HepG2 (cell line): Measurements from ENCODE around the gene EEFSEC. TPM values are rescaled to one million over a fixed set of nuclear protein-coding genes. Genes with fewer than 3 reads are reported as not detected.

Experiments used
- ATAC-seq: fragments of 200-7000 bp; cut with Tn5 transposase; 3 replicates; pipeline ENCODE4 v1.9.1; 2020; ENCODE audit warnings: mild to moderate bottlenecking, moderate library complexity
- BruUV-seq: library from RNA; stranded (reverse); fragments of 400-500 nt; replicated peaks from 2 replicates; lab custom pipeline; 2021; lab: Mats Ljungman, UMichigan
- CTCF ChIA-PET: fragments of 300-600 bp; formaldehyde crosslinking; extraction: SDS; loops from one replicate; lab custom pipeline; 2021; ENCODE audit warnings: low total read pairs, inconsistent platforms, low intra/inter-chr PET ratio; lab: Yijun Ruan, JAX
- POLR2A ChIA-PET: fragments of 350-600 bp; sonication (Branson Sonifier 250); formaldehyde crosslinking; loops from one replicate; lab custom pipeline; 2020; ENCODE audit warnings: antibody characterized with exemption, inconsistent platforms; lab: Yijun Ruan, JAX
- DNase-seq: peaks from one replicate; pipeline ENCODE4 v3.0.0-alpha.2; 2015; ENCODE audit warnings: low spot score
- FAIRE-seq: peaks from 3 replicates; lab custom pipeline; 2011; peaks lifted over from hg19 to GRCh38; lab: Jason Lieb, UNC
- H2AFZ ChIP-seq: one replicate; pipeline ENCODE4 v1.6.1; 2011; ENCODE audit warnings: low read length, inconsistent platforms
- H3K27ac ChIP-seq: fragments of 300-600 bp; 3 replicates; pipeline ENCODE4 v1.8.0; 2011; ENCODE audit warnings: mixed run types, mild to moderate bottlenecking, mixed read lengths, low read length, inconsistent platforms; ENCODE audit not compliant: insufficient read depth; ENCODE audit errors: extremely low read length
- H3K27me3 ChIP-seq, 2 experiments: fragments of 200-600 bp in 1 of 2; 2 replicates in 1 of 2; 3 replicates in 1 of 2; pipeline versions ENCODE4 v1.6.0 to v1.8.0; 2011; ENCODE audit warnings: low read length in 2 of 2, mild to moderate bottlenecking in 2 of 2, moderate library complexity in 2 of 2, inconsistent platforms in 1 of 2; ENCODE audit not compliant: insufficient read depth in 2 of 2, control insufficient read depth in 1 of 2
- H3K36me3 ChIP-seq, 2 experiments: fragments of 200-600 bp in 1 of 2; replicated peaks in 1 of 2; 2 replicates in 1 of 2; 3 replicates in 1 of 2; pipeline versions ENCODE4 v1.5.1 to v1.8.0; 2011; ENCODE audit warnings: low read length in 2 of 2, inconsistent platforms in 1 of 2; ENCODE audit not compliant: insufficient read depth in 2 of 2, control insufficient read depth in 1 of 2
- H3K4me1 ChIP-seq: 2 replicates; pipeline ENCODE4 v1.5.1; 2012; ENCODE audit warnings: low read length, inconsistent platforms; ENCODE audit not compliant: insufficient read depth
- H3K4me2 ChIP-seq: 2 replicates; pipeline ENCODE4 v1.6.0; 2011; ENCODE audit warnings: low read depth, low read length, inconsistent platforms
- H3K4me3 ChIP-seq, 3 experiments: fragments of 200-600 bp in 1 of 3; sonication (generic), shearing (Covaris generic) in 1 of 3; replicated peaks in 1 of 3; 2 replicates each; pipeline ENCODE4 v1.5.1; 2011 to 2016; ENCODE audit warnings: low read length in 3 of 3, inconsistent platforms in 2 of 3, low read depth in 2 of 3, mild to moderate bottlenecking in 2 of 3, control low read depth in 1 of 3, mixed read lengths in 1 of 3; ENCODE audit not compliant: insufficient read depth in 1 of 3
- H3K79me2 ChIP-seq: one replicate; pipeline ENCODE4 v1.6.1; 2011; ENCODE audit warnings: low read length, inconsistent platforms; ENCODE audit not compliant: insufficient read depth
- H3K9ac ChIP-seq: 2 replicates; pipeline ENCODE4 v1.6.0; 2011; ENCODE audit warnings: mild to moderate bottlenecking, low read depth, low read length, inconsistent platforms; ENCODE audit not compliant: insufficient read depth
- H3K9me3 ChIP-seq: 2 replicates; pipeline ENCODE4 v1.5.1; 2012; ENCODE audit warnings: mild to moderate bottlenecking, low read length
- H4K20me1 ChIP-seq: 2 replicates; pipeline ENCODE4 v1.6.0; 2011; ENCODE audit warnings: inconsistent platforms, mild to moderate bottlenecking, low read length, moderate library complexity; ENCODE audit not compliant: insufficient read depth
- ADNP ChIP-seq: sonication (generic); formaldehyde crosslinking; IDR thresholded peaks from 2 replicates; pipeline ENCODE4 v1.4.0; 2020; ENCODE audit warnings: missing genetic modification reagents
- ATF4 ChIP-seq, 2 experiments: fragments of 450-650 bp in 1 of 2; sonication (generic) in 1 of 2; formaldehyde crosslinking; IDR thresholded peaks; 2 replicates each; pipeline versions ENCODE4 v1.5.0 to v1.8.0; 2020 to 2022; ENCODE audit warnings: mild to moderate bottlenecking in 1 of 2, missing genetic modification reagents in 1 of 2
- CAMTA2 ChIP-seq: sonication (generic); formaldehyde crosslinking; IDR thresholded peaks from 2 replicates; pipeline ENCODE4 v1.4.0; 2020; ENCODE audit warnings: mild to moderate bottlenecking, missing genetic modification reagents, borderline replicate concordance
- DDIT3 ChIP-seq: sonication (generic); formaldehyde crosslinking; IDR thresholded peaks from 2 replicates; pipeline ENCODE4 v1.4.0; 2020; ENCODE audit warnings: mild to moderate bottlenecking, missing genetic modification reagents
- GTF3A ChIP-seq: sonication (generic); formaldehyde crosslinking; conservative IDR thresholded peaks from 2 replicates; pipeline ENCODE4 v1.4.0; 2020; ENCODE audit warnings: mild to moderate bottlenecking, missing genetic modification reagents
- HOXA5 ChIP-seq: sonication (generic); formaldehyde crosslinking; IDR thresholded peaks from 2 replicates; pipeline ENCODE4 v1.4.0; 2020; ENCODE audit warnings: missing genetic modification reagents
- TCF7L2 ChIP-seq: IDR thresholded peaks from 2 replicates; pipeline ENCODE4 v1.6.1; 2011; ENCODE audit warnings: mild to moderate bottlenecking, low read depth, low read length, moderate library complexity
- ZNF101 ChIP-seq: sonication (generic); formaldehyde crosslinking; IDR thresholded peaks from 2 replicates; pipeline ENCODE4 v1.4.0; 2020; ENCODE audit warnings: mild to moderate bottlenecking, low read depth, missing genetic modification reagents, borderline replicate concordance
- ZNF766 ChIP-seq: sonication (generic); formaldehyde crosslinking; IDR thresholded peaks from 2 replicates; pipeline ENCODE4 v1.5.0; 2020; ENCODE audit warnings: missing genetic modification reagents, borderline replicate concordance
- ZNF768 ChIP-seq: sonication (generic); formaldehyde crosslinking; IDR thresholded peaks from 2 replicates; pipeline ENCODE4 v1.4.0; 2020; ENCODE audit warnings: missing genetic modification reagents
- WGBS: methylation state at CpG from one replicate; pipeline ENCODE4 v1.1.6; 2017; ENCODE audit warnings: low lambda C conversion rate; 5-methylcytosine and 5-hydroxymethylcytosine counted together
- in situ Hi-C: cut with HindIII; loops from 2 replicates; pipeline ENCODE4 v1.10.0; 2017; ENCODE audit warnings: low pct_unique_long_range_greater_than_20kb; ENCODE audit not compliant: extremely low pct_ligation_motif_present
- intact Hi-C: fragments of 100-400 bp; cut with micrococcal nuclease; formaldehyde crosslinking; loops from one replicate; pipeline ENCODE4 v1.10.0; 2022; ENCODE audit not compliant: unreplicated experiment
- polyA plus RNA-seq, 8 experiments: library from polyadenylated mRNA; depleted of rRNA in 3 of 8; stranded (reverse) in 7 of 8; unstranded in 1 of 8; fragments of >200 nt; fragmentation: Illumina TruSeq in 4 of 8; extraction: Trizol in 4 of 8; gene quantifications; 2 replicates each; pipeline versions ENCODE4 v1.2.1 to v1.2.3, GENCODE V29; 2011 to 2016; ENCODE audit warnings: low read depth in 4 of 8, missing spikeins in 1 of 8, mixed read lengths in 1 of 8; ENCODE audit not compliant: insufficient read depth in 1 of 8
- total RNA-seq, 5 experiments: library from RNA; depleted of rRNA; stranded (reverse); fragments of >200 nt; fragmentation: Illumina TruSeq; extraction: Trizol; gene quantifications; 2 replicates each; pipeline ENCODE4 v1.2.3, GENCODE V29; 2016; ENCODE audit warnings: low read depth in 1 of 5

Gene EEFSEC
- total and polyA plus RNA-seq, 2 of the 13 experiments (the other 11 are each of a cell fraction or from before 2014, with no cell fraction given): 6.4 to 24.2 TPM

GRCh38 chr3:128433837-128434165 is 280.5 kb downstream of the EEFSEC start (continued):
- TF ChIP-seq TCF7L2: no peak
- TF ChIP-seq ZNF766: no peak
- no peak for TF ChIP-seq GTF3A (CRISPR knock-in tag)
- no peak for TF ChIP-seq DDIT3 (CRISPR knock-in tag)

- Histone ChIP-seq H3K36me3 (no peaks in the 10 kb centered on the region), H3K4me3 (no peak overlapping the region), H3K27ac (no peak overlapping the region), H2AFZ (no peak overlapping the region), H3K9ac (no peak overlapping the region), H3K4me1 (0 out of 2 replicates have a peak, but pooled peaks cover 7% of the 10 kb centered on the region), H3K9me3 (no peaks in the 10 kb centered on the region), H3K27me3 (peaks cover 17 to 70% of the 10 kb centered on the region in 2 experiments), H3K4me2 (no peak overlapping the region), H4K20me1 (no peaks in the 10 kb centered on the region), H3K79me2 (no peaks in the 10 kb centered on the region)
- no peak for DNase-seq
- ChIA-PET CTCF (no interaction called here), POLR2A (no interaction called here)
- intact Hi-C loops: no loop called here
- peak; percentile 78; the same call in 1 of the 2 replicates for TF ChIP-seq ZNF768
- TF ChIP-seq CAMTA2 (CRISPR knock-in tag): no peak
- FAIRE-seq: no peak
- WGBS: 22% methylated on average over 2 of the region's 2 CpGs
- no TSS peak for BruUV-seq
- in situ Hi-C loops: no loop called here
- no peak for ATAC-seq
Observed at GRCh38 chr3:128434524-128434923, 281.2 kb downstream of the EEFSEC start.

DNA sequence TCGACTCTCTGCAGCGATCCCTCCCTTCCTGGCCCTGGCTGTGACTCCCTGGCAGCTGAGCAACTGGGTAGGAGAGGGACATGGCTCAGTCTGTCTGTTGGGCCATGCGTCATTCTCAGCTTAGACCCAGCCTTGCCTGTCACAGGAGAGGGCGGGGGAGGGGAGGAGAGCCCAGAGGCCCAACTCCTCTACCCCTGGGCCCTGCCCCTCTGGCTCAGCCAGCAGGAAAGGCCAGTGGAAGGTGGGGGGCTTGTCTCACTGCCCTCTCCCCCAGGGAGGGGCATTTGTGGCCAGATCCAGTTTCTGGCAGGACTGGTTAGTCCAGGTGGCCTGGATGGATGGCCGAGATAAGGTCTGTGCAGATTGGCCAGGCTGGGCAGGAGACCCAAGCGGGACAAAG is 281.8 kb downstream of the EEFSEC start:
- H3K79me2 ChIP-seq: no peaks in the 10 kb centered on the region
- no peaks in the 10 kb centered on the region for H4K20me1 ChIP-seq
- H3K9ac ChIP-seq: no peak overlapping the region
- intact Hi-C loops: no loop called here
- DNase-seq (no peak), FAIRE-seq (no peak), ATAC-seq (no peak)
- TF ChIP-seq ATF4 (CRISPR knock-in tag; IDR thresholded peaks at IDR 0.05) (no peak), HOXA5 (CRISPR knock-in tag) (no peak), ADNP (CRISPR knock-in tag) (no peak), ZNF101 (CRISPR knock-in tag) (no peak)
- H3K4me3 ChIP-seq: no peak overlapping the region
- 14% methylated on average over 3 of the region's 6 CpGs for WGBS
- no TSS peak for BruUV-seq
- H3K4me1 ChIP-seq: 0 out of 2 replicates have a peak, but pooled peaks cover 7% of the 10 kb centered on the region
- H3K4me2 ChIP-seq: no peak overlapping the region
- no peaks in the 10 kb centered on the region for H3K36me3 ChIP-seq
- H3K27ac ChIP-seq: no peak overlapping the region
- CTCF ChIA-PET: no interaction called here
- H2AFZ ChIP-seq: no peak overlapping the region
- POLR2A ChIA-PET: no interaction called here
- H3K27me3 ChIP-seq: peaks cover 18 to 70% of the 10 kb centered on the region in 2 experiments
- in situ Hi-C loops: no loop called here
- H3K9me3 ChIP-seq: no peaks in the 10 kb centered on the region
